Heart left ventricle (tissue), 16 donors: Measurements from ENCODE around the gene COMMD1. TPM values are rescaled to one million over a fixed set of nuclear protein-coding genes. Genes with fewer than 3 reads are reported as not detected.

Experiments
- ATAC-seq, 4 donors: fragments of 200-7000 bp; cut with Tn5 transposase; one replicate each; pipeline ENCODE4 v1.9.1; 2020 to 2022; ENCODE audit warnings: moderate library complexity in 4 of 4, mild to moderate bottlenecking in 3 of 4, moderate number of reproducible peaks in 1 of 4
- DNase-seq, 5 donors: peaks; one replicate each; pipeline ENCODE4 v3.0.0-alpha.2; 2020
- H3K27ac ChIP-seq, 12 donors: fragments of 200-600 bp; sonication (generic) in 4 of 12; one replicate each; pipeline versions ENCODE4 v1.5.0 to v1.8.0; 2016 to 2022; ENCODE audit warnings: mild to moderate bottlenecking in 2 of 12
- H3K27me3 ChIP-seq, 9 donors: fragments of 200-600 bp; sonication (generic) in 2 of 9; one replicate each; pipeline versions ENCODE4 v1.5.1 to v1.8.0; 2016 to 2022; ENCODE audit warnings: mild to moderate bottlenecking in 3 of 9
- H3K36me3 ChIP-seq, 9 donors: fragments of 200-600 bp; sonication (generic) in 2 of 9; one replicate each; pipeline versions ENCODE4 v1.5.0 to v1.8.0; 2018 to 2022; ENCODE audit warnings: mild to moderate bottlenecking in 2 of 9
- H3K4me1 ChIP-seq, 12 donors: fragments of 200-600 bp; sonication (generic) in 4 of 12; one replicate each; pipeline versions ENCODE4 v1.5.0 to v1.8.0; 2016 to 2022; ENCODE audit warnings: mild to moderate bottlenecking in 3 of 12
- H3K4me3 ChIP-seq, 12 donors: fragments of 200-600 bp; sonication (generic) in 4 of 12; one replicate each; pipeline versions ENCODE4 v1.5.0 to v1.8.0; 2017 to 2022; ENCODE audit warnings: mild to moderate bottlenecking in 9 of 12, moderate library complexity in 4 of 12
- H3K9me3 ChIP-seq, 12 donors: fragments of 200-600 bp; sonication (generic) in 4 of 12; one replicate each; pipeline versions ENCODE4 v1.5.0 to v1.8.0; 2016 to 2022; ENCODE audit warnings: mild to moderate bottlenecking in 1 of 12
- POLR2A ChIP-seq, 2 donors: fragments of 450-650 bp; IDR thresholded peaks; one replicate each; pipeline ENCODE4 v1.6.1; 2017; ENCODE audit warnings: antibody characterized with exemption in 2 of 2, mild to moderate bottlenecking in 2 of 2, moderate library complexity in 2 of 2
- WGBS, 4 donors: extraction: QIAGEN DNeasy Blood & Tissue Kit in 2 of 4; methylation state at CpG; one replicate each; pipeline versions ENCODE4 v1.1.5 to v1.1.7; 2013 to 2018; 5-methylcytosine and 5-hydroxymethylcytosine counted together
- intact Hi-C, 10 donors: fragments of 100-400 bp; cut with DNase I; formaldehyde crosslinking; loops; one replicate each; pipeline versions ENCODE4 v1.11.1 to v1.14.2; 2022
- polyA plus RNA-seq, 2 donors: library from polyadenylated mRNA; stranded (reverse); fragments of 200-250 nt; gene quantifications; one replicate each; pipeline ENCODE4 v1.2.3, GENCODE V29; 2013
- total RNA-seq, 9 donors: library from RNA; depleted of rRNA in 2 of 9; stranded (reverse); fragments of >200 nt in 2 of 9; fragmentation: NEBNext Ultra II Directional in 3 of 9; extraction: Animal tissue kit (Norgen Biotek cat#: 25700) in 3 of 9; gene quantifications; one replicate each; pipeline versions ENCODE4 v1.1.0 to v1.2.4, GENCODE V29; 2016 to 2023
- TF ChIP-seq, protein P1 (sequence below), 12 donors: fragments of 200-600 bp; sonication (generic) in 4 of 12; IDR thresholded peaks; one replicate each; pipeline versions ENCODE4 v1.5.0 to v1.8.0; 2018 to 2022; ENCODE audit warnings: antibody characterized with exemption in 12 of 12, mild to moderate bottlenecking in 5 of 12
- donor health status: ischemic (EF 13 %, LVEDD 7.1; RV severe dilation, severe dysfunction).
- donor health status: healthy with polysubstance abuse.
- donor health status: DM: no; HTN: yes; CAD: no.
- donor health status: DM: no; HTN: no; CAD: no.
- donor health status: ischemic (EF 25% LVEDD 6.9; RV normal size, moderate dysfunction).
- donor health status: ischemic (EF 25% LVEDD 5.7; RV mildly dilated, moderate dysfunction).
- donor health status: healthy.
- donor health status: DM: yes; HTN: yes; CAD: no.
- donor health status: ischemic (EF 35%, LVEDD 5.7; RV mildly dilated, moderate dysfunction).
- donor health status: nonischemic (EF 11% LVEDD 7.7; RV severe dilation, severe dysfunction).
- donor health status: DM: yes; HTN: yes; CAD: no.
- donor health status: PGD.
- donor health status: ischemic (EF 29% LVEDD 5.4; RV normal size, mild dysfunction).
- donor health status: nonischemic (EF 23%, LVEDD 6.1; RV moderate dilation, normal function).

The COMMD1 gene
- total and polyA plus RNA-seq, 11 donors, result 50.1 to 99.5 (median 69.3) TPM

DNA sequence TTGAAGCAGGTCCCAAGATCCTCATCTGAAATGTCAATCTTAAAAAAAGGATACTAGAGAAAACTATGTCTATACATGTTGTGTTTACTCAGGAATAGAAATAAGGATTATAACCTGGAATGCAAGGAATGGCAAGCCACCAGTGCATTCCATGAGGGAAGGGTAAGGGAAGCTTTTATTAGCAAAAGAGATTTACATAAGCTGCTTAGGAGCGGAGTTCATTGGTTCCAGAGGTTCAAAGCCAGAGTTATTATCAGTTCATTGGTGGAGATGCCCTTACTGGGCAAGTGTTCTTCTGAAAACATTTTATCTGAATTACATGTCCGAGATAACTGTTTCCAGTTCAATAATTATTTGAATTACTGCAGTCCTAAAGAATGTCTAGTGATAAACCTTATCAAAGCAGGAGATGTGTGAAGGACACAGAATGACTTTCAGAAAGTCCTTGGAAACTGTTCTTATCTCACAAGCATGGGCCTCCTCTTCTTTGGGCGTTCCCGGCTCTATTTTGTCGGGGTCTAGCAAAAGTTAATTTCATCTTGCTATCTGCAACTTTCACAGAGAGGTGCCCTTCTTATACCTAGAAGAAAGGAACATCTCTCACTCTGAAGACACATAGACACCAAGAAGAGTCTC, 23.5 kb downstream of the COMMD1 start:
- peak in 2 of 4 donors; percentile 45 to 72 for ATAC-seq
- Histone ChIP-seq H3K27me3 (no peaks in the 10 kb centered on the region), H3K4me1 (peaks cover 0 to 15% (median 2%) of the 10 kb centered on the region in 12 donors), H3K9me3 (peaks cover 0 to 19% (median 7%) of the 10 kb centered on the region in 12 donors), H3K27ac (peak overlapping the region in 8 of 12 donors; percentile 28 to 82 (median 70)), H3K4me3 (no peak overlapping the region), H3K36me3 (peaks cover 0 to 6% (median 0%) of the 10 kb centered on the region in 9 donors)
- intact Hi-C loops, result loop anchor here in 4 of 10 donors (10.0 kb wide), 4 partner anchors 46 to 366 kb away; partner anchors contain the start of gene B3GNT2 (in 1 of the 4)
- TF ChIP-seq, protein P1, sequence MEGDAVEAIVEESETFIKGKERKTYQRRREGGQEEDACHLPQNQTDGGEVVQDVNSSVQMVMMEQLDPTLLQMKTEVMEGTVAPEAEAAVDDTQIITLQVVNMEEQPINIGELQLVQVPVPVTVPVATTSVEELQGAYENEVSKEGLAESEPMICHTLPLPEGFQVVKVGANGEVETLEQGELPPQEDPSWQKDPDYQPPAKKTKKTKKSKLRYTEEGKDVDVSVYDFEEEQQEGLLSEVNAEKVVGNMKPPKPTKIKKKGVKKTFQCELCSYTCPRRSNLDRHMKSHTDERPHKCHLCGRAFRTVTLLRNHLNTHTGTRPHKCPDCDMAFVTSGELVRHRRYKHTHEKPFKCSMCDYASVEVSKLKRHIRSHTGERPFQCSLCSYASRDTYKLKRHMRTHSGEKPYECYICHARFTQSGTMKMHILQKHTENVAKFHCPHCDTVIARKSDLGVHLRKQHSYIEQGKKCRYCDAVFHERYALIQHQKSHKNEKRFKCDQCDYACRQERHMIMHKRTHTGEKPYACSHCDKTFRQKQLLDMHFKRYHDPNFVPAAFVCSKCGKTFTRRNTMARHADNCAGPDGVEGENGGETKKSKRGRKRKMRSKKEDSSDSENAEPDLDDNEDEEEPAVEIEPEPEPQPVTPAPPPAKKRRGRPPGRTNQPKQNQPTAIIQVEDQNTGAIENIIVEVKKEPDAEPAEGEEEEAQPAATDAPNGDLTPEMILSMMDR (IDR thresholded peaks at IDR 0.05), result no peak
- TF ChIP-seq POLR2A (IDR thresholded peaks at IDR 0.05), result no peak
- DNase-seq, result no peak
- 47 to 56% (median 53%) methylated on average over 5 of the region's 5 CpGs for WGBS, 4 donors

DNA sequence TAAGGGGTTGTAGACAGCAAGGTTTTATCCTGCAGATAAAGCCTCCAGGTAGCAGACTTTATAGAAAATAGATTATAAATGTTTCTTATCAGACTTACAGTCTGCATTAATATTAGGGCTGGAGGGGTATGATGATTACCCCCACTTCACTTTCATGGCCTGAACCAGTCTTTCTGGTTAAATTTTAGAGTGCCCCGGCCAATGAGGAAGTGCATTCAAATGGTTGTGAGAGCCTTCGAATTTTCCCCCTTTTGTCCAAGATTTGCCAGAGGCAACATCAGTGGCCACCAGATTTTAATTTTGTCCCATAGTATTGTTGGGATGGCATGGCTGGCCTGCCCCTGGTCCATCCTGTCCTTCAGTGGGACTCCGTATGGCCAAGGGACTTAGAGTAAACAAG, 31.6 kb downstream of the COMMD1 start:
- intact Hi-C loops, result no loop called here
- Histone ChIP-seq H3K27ac (no peak overlapping the region), H3K4me3 (no peak overlapping the region), H3K9me3 (peaks cover 0 to 14% (median 7%) of the 10 kb centered on the region in 12 donors), H3K36me3 (peaks cover 0 to 5% (median 0%) of the 10 kb centered on the region in 9 donors), H3K4me1 (peaks cover 0 to 18% (median 9%) of the 10 kb centered on the region in 12 donors), H3K27me3 (no peaks in the 10 kb centered on the region)
- ATAC-seq, result no peak
- DNase-seq, result no peak
- 91 to 96% (median 95%) methylated on average over 3 of the region's 3 CpGs for WGBS, 4 donors
- TF ChIP-seq, protein P1 (IDR thresholded peaks at IDR 0.05), result no peak
- no peak for TF ChIP-seq POLR2A (IDR thresholded peaks at IDR 0.05)

DNA sequence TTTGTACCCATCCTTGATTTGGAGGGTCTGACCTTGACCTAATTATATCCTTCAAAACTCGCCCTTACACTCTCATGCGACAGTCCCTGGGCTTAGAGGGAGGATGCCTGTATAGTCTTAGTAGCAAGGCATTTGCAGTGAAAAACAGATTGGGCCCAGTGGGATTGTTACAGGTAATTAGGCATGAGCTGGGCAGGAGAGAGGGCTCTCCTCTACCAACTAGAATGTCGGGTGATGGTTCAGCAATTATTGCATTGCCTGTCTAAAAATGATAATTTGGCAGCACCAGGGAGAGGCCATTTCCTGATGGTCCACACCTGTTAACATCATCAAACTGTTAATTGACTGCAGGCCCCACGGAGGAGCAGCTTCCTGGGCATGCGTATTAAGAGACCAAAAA, 32.4 kb downstream of the COMMD1 start:
- Histone ChIP-seq H3K9me3 (peaks cover 0 to 6% (median 2%) of the 10 kb centered on the region in 12 donors), H3K27me3 (no peaks in the 10 kb centered on the region), H3K27ac (peak overlapping the region in 6 of 12 donors; percentile 3 to 64 (median 57)), H3K4me1 (peaks cover 0 to 18% (median 9%) of the 10 kb centered on the region in 12 donors), H3K36me3 (peaks cover 0 to 5% (median 0%) of the 10 kb centered on the region in 9 donors), H3K4me3 (no peak overlapping the region)
- TF ChIP-seq, protein P1 (IDR thresholded peaks at IDR 0.05), result no peak
- TF ChIP-seq POLR2A (IDR thresholded peaks at IDR 0.05), result no peak
- ATAC-seq, result no peak
- intact Hi-C loops, result no loop called here
- DNase-seq, result no peak
- 50 to 62% (median 58%) methylated on average over 5 of the region's 5 CpGs for WGBS, 4 donors

DNA sequence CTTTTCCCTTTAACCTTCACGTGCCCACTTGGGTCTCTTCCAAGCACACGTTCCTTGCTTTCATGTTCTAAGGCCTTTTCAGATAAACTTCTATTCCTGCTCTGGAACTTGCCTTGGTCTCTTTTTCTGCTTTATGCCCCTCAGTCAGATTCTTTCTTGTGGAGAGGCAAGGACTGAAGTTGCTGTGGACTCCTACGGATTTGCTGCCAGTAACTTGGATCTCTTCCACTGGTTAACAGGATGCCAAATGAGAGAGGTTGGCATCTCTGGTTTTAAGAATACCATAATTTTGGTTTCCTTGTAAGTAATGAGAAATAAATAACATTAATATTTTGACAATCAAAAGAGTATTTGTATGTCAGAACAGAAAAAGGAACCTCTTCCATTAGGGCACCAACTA, 33.0 kb downstream of the COMMD1 start:
- no peak for TF ChIP-seq POLR2A (IDR thresholded peaks at IDR 0.05)
- TF ChIP-seq, protein P1 (IDR thresholded peaks at IDR 0.05), result no peak
- H3K27me3 ChIP-seq, result no peaks in the 10 kb centered on the region
- H3K9me3 ChIP-seq, result no peaks in the 10 kb centered on the region
- intact Hi-C loops, result no loop called here
- DNase-seq, result no peak
- H3K4me3 ChIP-seq, result no peak overlapping the region
- 23 to 25% (median 23%) methylated on average over 3 of the region's 3 CpGs for WGBS, 4 donors
- H3K27ac ChIP-seq, result peak overlapping the region in 7 of 12 donors; percentile 3 to 64 (median 56)
- peaks cover 0 to 18% (median 9%) of the 10 kb centered on the region in 12 donors for H3K4me1 ChIP-seq
- H3K36me3 ChIP-seq, result peaks cover 0 to 5% (median 0%) of the 10 kb centered on the region in 9 donors
- no peak for ATAC-seq
